Fibroblast of villous mesenchyme (primary cell): ENCODE data around the gene PRPS1L1. TPM values are rescaled to one million over a fixed set of nuclear protein-coding genes. Genes with fewer than 3 reads are reported as not detected.

Experiments
- DNase-seq: peaks from one replicate; pipeline ENCODE4 v3.0.0-alpha.2; 2010; ENCODE audit warnings: low read depth
- H3K4me3 ChIP-seq: 2 replicates; pipeline ENCODE4 v1.5.1; 2011; ENCODE audit warnings: low read depth, mild to moderate bottlenecking, low read length
- total RNA-seq: library from RNA; depleted of rRNA; stranded (reverse); fragments of >200 nt; gene quantifications from 2 replicates; pipeline ENCODE4 v1.2.3, GENCODE V29; 2012
- TF ChIP-seq, protein P1 (sequence below): IDR thresholded peaks from 2 replicates; pipeline ENCODE4 v1.5.1; 2012; ENCODE audit warnings: low read depth, mild to moderate bottlenecking, low read length; ENCODE audit not compliant: insufficient read depth

Gene PRPS1L1
- total RNA-seq, 1 donor = not detected

DNA sequence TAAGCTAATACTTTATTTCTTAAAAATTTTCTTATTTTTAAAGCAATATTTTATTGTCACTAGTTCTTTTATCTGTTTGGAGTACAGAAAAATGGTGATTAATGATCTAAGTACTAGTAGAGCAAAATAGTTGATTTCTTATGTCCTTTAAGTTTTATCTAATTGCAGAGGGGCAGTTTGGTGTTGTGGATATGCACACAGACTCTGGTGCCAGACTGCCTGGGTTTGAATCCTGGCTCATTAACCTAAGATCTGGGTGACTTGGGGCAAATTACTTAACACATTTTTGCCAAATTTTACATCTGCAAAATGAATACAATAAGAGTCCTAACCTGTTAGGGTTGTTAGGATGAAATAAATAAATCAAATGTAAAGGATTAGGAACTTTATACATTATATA is 10.7 kb upstream of the PRPS1L1 start:
- TF ChIP-seq, protein P1, sequence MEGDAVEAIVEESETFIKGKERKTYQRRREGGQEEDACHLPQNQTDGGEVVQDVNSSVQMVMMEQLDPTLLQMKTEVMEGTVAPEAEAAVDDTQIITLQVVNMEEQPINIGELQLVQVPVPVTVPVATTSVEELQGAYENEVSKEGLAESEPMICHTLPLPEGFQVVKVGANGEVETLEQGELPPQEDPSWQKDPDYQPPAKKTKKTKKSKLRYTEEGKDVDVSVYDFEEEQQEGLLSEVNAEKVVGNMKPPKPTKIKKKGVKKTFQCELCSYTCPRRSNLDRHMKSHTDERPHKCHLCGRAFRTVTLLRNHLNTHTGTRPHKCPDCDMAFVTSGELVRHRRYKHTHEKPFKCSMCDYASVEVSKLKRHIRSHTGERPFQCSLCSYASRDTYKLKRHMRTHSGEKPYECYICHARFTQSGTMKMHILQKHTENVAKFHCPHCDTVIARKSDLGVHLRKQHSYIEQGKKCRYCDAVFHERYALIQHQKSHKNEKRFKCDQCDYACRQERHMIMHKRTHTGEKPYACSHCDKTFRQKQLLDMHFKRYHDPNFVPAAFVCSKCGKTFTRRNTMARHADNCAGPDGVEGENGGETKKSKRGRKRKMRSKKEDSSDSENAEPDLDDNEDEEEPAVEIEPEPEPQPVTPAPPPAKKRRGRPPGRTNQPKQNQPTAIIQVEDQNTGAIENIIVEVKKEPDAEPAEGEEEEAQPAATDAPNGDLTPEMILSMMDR = no peak
- no peak overlapping the region for H3K4me3 ChIP-seq
- DNase-seq = no peak

DNA sequence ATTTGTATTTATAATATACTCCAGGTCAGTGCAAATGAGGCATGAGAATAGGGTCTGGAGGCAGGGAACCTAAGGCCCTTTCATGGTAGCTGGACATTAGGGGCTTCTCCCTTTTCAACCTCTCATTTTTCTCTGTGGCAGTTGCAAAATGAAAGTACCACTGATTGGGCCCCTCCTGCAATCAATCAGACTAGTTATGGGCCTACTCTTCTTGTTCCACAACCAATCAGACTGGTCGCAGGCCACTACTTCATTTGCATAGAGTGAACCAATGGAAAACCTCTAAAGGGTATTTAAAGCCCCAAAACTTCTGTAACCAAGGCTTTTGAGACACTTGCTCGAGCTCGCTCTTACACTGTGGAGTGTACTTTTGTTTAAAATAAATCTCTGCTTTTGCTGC is 10.0 kb upstream of the PRPS1L1 start:
- TF ChIP-seq, protein P1 = no peak
- no peak for DNase-seq

DNA sequence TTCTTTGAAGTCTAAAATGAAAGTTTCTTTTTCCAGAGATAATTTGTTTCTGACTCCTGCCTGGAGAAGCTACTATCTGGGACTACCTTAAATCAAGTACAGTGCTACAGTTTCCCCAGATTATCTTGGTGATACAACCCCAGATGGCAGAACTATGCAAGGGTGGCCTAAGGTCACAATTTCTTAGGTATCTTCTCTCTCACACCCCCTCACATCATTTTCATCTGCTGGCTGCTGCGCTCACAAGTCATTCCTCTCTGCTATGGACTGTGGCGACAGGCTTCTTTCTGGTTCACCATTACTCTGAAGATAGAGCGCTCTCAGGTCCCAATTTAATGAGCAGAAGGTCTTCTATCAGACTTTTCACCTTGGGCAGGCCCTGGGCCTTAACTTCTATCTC is 9.1 kb upstream of the PRPS1L1 start:
- H3K4me3 ChIP-seq = no peak overlapping the region
- no peak for DNase-seq
- TF ChIP-seq, protein P1 = no peak

More for the DNA sequence above, 10.0 kb upstream of the PRPS1L1 start:
- no peak overlapping the region for H3K4me3 ChIP-seq

DNA sequence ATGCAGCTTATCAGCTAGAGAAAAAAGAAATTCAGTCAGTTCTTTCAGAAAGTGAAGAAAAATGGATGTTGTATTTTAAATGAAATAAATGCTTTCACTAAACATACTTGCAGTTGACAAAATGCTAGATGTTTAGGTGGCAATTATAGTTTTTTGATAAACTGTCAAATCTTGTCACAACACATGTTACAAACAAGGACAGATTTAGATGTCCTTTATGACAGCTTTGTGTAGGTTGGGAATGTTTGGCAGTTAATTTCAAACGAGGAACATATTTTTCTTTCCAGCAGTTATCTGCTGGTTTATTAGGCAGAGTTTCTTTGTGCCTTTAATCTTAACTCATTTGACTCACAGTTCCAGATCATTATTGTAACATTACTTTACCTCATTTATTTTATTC is 3.1 kb upstream of the PRPS1L1 start:
- H3K4me3 ChIP-seq = no peak overlapping the region
- DNase-seq = no peak
- TF ChIP-seq, protein P1 = no peak

DNA sequence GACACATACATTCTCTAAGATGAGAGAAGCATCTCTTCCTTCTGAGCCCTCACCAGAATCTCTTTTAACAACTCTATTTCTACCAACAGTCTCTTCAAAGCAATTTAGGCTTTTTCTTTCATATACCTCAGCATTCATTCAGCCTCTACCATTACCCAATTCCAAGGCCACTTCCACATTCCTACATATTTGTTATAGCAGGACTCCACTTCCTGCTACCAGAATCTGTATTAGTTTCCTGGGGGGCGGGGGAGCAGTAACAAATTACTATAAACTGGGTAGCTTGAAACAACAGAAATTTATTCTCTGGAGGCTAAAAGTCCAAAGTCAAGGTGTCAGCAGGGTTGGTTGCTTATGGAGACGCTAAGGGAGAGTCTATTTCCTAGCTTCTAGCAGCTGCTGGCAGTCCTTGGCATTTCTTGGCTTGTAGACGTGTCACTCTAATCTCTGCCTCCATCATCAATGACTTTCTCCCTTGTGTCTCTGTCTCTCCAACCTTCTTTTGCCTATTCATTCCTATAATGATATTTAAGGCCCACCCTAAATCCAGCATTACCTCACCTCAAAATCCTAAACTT is 7.4 kb downstream of the PRPS1L1 start:
- DNase-seq = no peak
- H3K4me3 ChIP-seq = no peak overlapping the region
- TF ChIP-seq, protein P1 = no peak

DNA sequence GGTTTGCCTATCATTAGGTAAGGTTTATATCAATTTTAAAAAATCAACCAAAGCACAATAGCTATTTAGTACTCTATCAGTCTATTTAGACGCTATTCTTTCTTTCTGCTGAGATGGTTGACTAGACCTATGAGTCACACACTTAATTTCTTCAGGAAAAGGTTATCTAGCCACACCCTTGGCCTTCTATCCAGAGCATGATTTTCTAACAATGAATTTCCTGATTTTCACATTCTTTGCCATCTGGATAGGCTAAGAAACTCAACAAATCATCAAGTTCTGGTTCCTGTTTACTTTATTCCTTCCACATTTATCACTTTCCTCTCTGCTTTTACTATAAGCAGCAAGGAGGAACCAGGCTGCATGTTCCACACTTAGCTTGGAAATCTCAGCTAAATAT is 8.1 kb downstream of the PRPS1L1 start:
- DNase-seq = peak; percentile 72
- no peak overlapping the region for H3K4me3 ChIP-seq
- TF ChIP-seq, protein P1 = no peak

DNA sequence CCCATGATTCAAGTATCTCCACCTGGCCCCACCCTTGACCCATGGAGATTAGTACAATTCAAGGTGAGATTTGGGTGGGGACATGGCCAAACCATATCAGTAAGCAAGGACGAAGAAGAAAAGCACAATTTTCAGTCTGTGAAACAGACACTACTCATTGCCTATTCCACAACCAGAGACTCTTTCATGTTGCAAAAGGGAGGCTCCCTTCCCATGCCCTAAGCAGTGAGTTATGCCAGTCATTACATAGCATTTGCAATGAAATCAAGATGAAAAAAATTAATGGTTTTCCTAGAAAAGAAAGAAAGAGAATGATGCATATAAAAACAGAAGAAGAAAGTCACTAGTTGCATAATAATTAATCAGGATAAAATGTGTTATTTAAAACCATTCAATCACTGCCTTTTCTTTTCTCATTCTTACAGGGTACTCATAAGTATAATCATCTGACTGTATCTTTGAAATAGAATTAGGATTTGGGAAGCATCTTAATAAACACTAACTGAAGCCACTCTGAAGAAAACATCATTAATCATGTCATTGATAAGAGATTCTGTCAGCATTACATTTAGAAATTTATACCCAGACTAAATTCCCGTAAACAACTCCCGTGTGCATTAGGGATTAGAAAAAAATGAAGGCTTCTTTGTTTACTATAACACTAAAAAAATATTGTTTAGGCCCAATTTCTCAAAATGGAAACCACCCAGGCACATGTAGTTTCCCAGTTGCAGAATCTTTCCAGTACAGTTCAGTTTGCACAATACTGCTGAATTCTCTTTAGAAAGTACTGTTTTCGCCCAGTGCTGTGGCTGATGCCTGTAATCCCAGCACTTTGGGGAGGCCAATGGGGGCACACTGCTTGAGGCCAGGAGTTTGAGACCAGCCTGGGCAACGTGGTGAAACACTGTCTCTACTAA is 9.1 kb downstream of the PRPS1L1 start:
- no peak overlapping the region for H3K4me3 ChIP-seq
- DNase-seq = no peak
- TF ChIP-seq, protein P1 = no peak
